Measurements from ENCODE around the gene PDE6C.

PDE6C gene

GRCh38 chr10:93595378-93596161, 16.8 kb upstream of the PDE6C start:
- no peak for DNase-seq

- no peak for DNase-seq
Observed at GRCh38 chr10:93596539-93596938, 15.8 kb upstream of the PDE6C start.

GRCh38 chr10:93597075-93597599, 15.2 kb upstream of the PDE6C start:
- no peak for DNase-seq

- DNase-seq, result no peak
Observed at GRCh38 chr10:93598157-93598556, 14.2 kb upstream of the PDE6C start.

GRCh38 chr10:93599335-93599734, 13.0 kb upstream of the PDE6C start:
- DNase-seq, result no peak

- DNase-seq, result no peak
Observed at GRCh38 chr10:93599778-93600177, 12.6 kb upstream of the PDE6C start.

GRCh38 chr10:93600446-93601145, 11.7 kb upstream of the PDE6C start:
- no peak for DNase-seq

- DNase-seq, result no peak
Observed at GRCh38 chr10:93601146-93601773, 11.1 kb upstream of the PDE6C start, which contains the start of gene RBP4. TSS of gene RBP4 (minus strand) at chr10:93601235. CDS start at chr10:93601028, 207 bp downstream.

- no peak for DNase-seq
Observed at GRCh38 chr10:93601774-93602162, 10.6 kb upstream of the PDE6C start.

- no peak for DNase-seq
Observed at GRCh38 chr10:93603023-93603422, 9.3 kb upstream of the PDE6C start.

- no peak for DNase-seq
Observed at GRCh38 chr10:93604146-93604545, 8.2 kb upstream of the PDE6C start.

- DNase-seq, result no peak
Observed at GRCh38 chr10:93608421-93608820, 3.9 kb upstream of the PDE6C start.

- DNase-seq, result no peak
Observed at GRCh38 chr10:93613126-93613525, 789 bp downstream of the PDE6C start.

- no peak for DNase-seq
Observed at GRCh38 chr10:93614101-93614825, 1.9 kb downstream of the PDE6C start.

GRCh38 chr10:93615576-93616235, 3.4 kb downstream of the PDE6C start:
- no peak for DNase-seq

GRCh38 chr10:93620925-93621324, 8.6 kb downstream of the PDE6C start:
- no peak for DNase-seq

- DNase-seq, result no peak
Observed at GRCh38 chr10:93622942-93623341, 10.6 kb downstream of the PDE6C start.

- DNase-seq, result no peak
Observed at GRCh38 chr10:93628858-93629257, 16.5 kb downstream of the PDE6C start.

- no peak for DNase-seq
Observed at GRCh38 chr10:93629647-93630305, 17.4 kb downstream of the PDE6C start.

- DNase-seq, result no peak
Observed at GRCh38 chr10:93630625-93631557, 18.6 kb downstream of the PDE6C start.

GRCh38 chr10:93639791-93640190, 27.5 kb downstream of the PDE6C start:
- DNase-seq, result no peak

Measured in activated effector memory CD4-positive, alpha-beta T cell treated with anti-CD3 and anti-CD28 coated beads, Interleukin-2, amount 50 U/mL, for 16 hours (primary cell).